A549 treated with AZD9567 at 1 μM for 4 hours (cell line): ENCODE data around the gene IER5L. TPM values are rescaled to one million over a fixed set of nuclear protein-coding genes. Genes with fewer than 3 reads are reported as not detected.

ENCODE experiments used
- total RNA-seq: library from RNA; stranded (reverse); fragments of 200-300 nt; extraction: Qiagen RNA extraction; gene quantifications from 5 replicates; pipeline ENCODE4 v1.2.3, GENCODE V29; 2022; ENCODE audit not compliant: insufficient read depth

Gene IER5L
- 27.7 to 48.9 TPM (median 47.5 TPM) in 5 replicates for total RNA-seq

DNA sequence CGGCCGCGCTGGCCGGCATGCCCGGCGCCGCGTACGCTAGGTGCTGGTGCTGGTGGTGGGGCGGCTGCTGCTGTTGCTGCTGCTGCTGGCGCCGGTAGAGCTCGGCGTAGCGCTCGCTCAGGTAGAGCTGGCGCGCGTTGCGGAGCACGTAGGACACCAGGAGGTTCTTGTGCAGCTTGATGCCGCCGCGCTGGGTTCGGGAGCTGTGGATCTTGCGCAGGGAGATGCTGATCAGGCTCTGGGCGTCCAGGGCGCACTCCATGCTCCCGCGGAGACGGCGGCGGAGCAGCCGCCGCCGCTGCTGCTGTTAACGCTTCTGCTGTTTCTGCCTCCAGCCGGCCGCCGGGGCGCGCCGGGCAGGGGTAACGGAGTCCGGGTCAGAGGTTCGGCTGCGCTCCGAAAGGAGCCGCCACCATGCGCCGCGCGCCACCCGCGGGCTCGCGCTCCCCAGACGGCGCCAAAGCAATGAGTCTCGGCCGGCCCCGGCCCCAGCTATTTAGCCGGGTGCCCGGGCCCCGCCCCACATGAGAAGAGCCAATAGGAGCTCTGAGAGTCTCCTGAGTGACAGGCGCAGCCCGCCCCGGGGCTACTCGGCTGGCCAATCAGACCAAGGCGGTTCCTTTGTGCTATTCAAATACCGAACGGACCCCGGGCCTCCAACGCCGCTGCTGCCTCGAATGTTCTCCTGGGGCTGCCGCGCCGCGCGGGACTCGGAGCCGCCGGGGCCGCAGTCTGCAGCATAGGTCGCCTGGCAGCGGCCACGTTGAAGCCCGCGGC is at the start of gene IER5L:
Gene IER5L (minus strand): TSS at position 471 of the 777 bp plus-strand sequence. CDS start 209 bp downstream, at position 262.

Other genes with a start within 250 kb of the IER5L start
- 26.2 to 39.9 TPM (median 37.0 TPM) in 5 replicates for gene DOLK, start 230.7 kb downstream of the IER5L start, total RNA-seq
- 37.7 to 54.3 TPM (median 41.8 TPM) in 5 replicates for gene NUP188, start 230.6 kb downstream of the IER5L start, total RNA-seq
- gene SH3GLB2, start 149.9 kb downstream of the IER5L start, total RNA-seq = 42.4 to 59.2 TPM (median 56.2 TPM) in 5 replicates
- gene MIGA2, start 141.6 kb downstream of the IER5L start, total RNA-seq = 11.1 to 18.2 TPM (median 16.4 TPM) in 5 replicates
- 19.8 to 21.8 TPM (median 20.1 TPM) in 5 replicates for gene DOLPP1, start 97.2 kb downstream of the IER5L start, total RNA-seq
- 29.3 to 31.6 TPM (median 31.5 TPM) in 5 replicates for gene CRAT, start 67.5 kb downstream of the IER5L start, total RNA-seq
- 105 to 132 TPM (median 120 TPM) in 5 replicates for gene PTPA, start 66.8 kb downstream of the IER5L start, total RNA-seq